Limb (tissue), 2 donors: ENCODE data around the gene MAP3K14.

Source experiments
- DNase-seq, 2 donors: peaks; one replicate each; pipeline ENCODE4 v3.0.0-alpha.2; 2016; ENCODE audit errors: extremely low spot score in 2 of 2

MAP3K14 gene

DNA sequence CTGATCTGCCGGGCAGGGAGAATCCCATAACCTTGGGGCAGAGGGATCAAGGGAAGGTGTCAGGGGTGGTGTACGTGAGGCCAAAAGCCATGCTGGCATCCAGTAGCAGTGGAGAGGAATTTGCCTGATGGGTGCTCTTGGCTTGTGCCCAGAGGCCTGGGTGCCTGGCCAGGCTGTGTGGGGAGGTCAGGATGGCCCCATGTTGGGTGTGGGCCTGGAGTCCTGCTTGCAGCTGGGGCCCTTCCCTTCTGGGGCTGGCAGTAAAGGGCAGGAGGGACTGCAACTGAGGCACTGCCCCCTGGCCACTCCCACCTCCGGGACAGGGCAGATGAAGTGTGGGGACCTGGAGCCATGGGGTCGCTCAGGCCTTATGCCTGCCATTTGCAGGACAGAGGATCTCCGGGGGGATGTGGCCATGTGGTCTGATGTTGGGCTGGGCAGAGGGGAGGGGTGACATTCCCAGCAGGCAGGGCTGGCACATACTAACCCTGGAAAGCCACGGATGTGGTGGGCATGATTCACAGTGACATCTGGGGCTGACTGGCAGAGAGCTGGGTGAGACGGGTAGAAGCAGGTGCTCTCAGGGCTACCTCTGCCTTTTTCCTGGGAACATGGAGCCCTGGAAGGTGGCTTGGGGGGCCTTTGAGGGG, 91.6 kb downstream of the MAP3K14 start:
- DNase-seq: no peak

DNA sequence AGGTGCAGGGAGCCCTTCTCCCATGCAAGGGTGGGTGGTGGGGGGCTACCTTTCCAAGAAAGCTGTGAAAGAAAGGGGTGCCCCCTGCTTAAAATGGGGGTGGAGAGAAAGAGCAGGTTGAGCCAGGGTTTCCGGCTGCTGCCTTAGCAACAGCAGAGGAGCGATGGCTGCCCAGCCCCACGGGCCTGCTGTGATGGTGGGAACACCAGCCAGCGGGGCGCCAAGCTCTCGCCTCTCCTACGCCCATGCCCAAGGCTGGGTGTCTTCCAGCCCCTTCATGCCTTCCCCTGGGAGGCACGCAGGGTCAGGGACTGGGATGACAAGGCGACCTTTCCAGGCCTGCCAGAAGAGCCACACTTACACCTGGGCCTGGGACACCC, 92.2 kb downstream of the MAP3K14 start:
- no peak for DNase-seq

DNA sequence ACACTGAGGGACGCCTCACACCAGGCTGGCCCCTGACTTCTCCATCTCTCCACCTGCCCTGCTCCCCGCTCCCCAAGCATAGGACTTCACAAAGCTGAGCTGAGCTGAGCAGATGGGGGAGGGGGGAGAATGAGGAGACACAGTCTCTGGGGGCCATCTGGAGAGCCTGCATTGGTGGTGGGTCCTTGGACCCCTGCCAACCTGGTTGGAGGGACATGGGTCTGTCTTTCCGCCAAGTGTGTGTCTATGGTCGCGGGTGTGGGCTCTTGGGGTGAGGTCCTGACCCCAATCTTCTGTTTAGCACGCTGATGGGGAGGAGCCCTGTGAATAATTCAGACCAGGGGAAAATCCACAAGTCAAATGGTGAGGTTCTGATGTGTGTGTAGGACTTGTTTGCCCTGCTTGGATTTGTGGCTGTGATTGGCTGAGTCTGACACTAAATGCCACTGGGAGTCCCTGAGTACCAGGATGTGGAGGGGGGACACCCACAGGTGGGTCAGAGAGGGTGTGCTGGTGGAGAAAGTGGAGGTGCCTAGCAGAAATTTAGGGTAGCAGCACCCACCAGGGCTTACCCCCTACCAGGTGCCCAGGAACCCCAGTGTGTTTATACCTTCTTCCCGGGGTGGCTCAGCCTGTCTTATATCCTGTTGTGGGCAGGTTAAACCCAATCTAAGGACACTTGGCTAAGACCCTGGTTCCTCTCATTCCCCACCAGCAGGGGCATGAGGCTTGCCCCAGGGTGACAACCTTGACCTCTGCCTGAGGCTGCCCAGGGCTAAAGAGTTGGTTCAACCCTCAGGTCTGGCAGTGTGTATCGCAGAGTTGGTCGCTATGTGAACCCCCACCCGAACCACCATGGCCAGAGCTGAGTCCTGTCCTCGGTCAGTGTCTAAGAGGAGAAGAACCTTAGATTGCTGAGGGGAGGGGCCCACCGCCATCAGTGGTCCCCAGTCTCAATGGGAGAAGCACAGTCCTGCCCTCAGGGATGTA, 93.0 kb downstream of the MAP3K14 start:
- no peak for DNase-seq

DNA sequence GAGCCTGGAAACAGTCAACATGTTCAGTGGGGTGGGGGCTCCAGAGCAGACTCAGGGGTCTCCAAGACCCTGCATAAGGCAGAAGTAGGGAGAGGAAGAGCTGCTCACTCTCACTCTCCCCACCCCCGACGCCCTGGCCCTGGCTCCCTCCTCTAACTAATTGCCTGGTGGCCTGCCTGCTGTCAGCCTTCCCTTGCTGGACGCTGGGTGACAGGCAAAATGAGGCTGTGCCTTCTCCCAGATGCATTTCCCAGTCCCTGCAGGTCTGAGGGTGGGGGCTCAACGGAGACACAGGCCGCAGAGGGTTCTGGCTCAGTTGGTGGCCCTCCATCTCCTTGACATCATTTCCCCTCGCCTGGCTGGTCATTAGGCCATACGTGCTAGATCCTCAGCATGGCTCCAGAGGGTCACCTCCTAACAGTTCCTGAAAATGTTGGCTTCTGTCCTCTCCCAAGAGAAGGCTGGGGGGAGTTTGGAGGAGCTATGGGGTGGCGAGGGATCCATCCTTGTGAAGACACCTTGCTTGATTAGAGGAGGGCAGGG, 93.8 kb downstream of the MAP3K14 start:
- no peak for DNase-seq

DNA sequence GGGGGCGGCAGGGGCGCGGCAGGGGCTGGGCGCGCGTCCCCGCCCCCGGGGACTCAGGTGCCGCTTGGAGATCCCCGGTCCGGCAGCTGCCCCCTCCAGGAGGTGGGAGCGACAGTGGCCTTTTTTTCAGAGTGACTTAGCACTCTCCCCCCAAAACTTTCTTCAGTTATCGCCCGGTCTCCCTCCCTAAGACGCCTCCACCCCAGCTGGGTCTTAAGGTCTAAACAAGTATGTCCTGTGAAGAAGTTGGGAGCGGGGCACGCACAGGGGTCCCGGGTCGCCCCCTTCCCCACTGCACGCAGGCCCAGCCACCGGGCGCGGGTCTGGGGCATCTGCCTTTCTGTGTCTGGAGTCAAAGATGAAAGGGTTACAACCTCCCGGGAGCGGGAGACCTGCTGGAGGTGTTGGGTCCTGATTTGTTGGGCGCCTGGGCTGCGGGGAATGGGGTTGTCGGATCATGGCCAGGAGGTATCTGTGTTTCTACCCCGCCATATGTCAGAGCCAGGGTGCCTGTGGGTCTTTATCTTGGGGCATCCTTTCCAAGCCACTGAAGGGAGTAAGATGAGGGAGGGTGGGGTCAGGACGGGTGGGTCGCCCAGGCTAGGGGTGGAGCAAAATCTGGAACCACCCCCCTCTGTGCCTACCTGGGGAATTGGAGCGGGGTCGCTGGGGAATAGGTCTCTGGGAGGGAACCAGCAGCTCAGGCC, 94.4 kb downstream of the MAP3K14 start:
- DNase-seq: no peak

DNA sequence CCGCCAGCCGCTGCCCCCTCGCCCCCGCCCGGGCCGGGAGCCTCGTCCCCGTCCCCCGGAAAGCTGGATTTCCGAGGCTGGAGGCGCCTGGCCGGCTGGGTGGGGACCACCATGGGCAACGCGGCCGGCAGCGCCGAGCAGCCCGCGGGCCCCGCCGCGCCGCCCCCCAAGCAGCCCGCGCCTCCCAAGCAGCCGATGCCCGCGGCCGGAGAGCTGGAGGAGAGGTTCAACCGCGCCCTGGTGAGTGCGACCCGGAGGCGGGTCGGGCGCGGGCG, 94.9 kb downstream of the MAP3K14 start:
- DNase-seq: no peak

DNA sequence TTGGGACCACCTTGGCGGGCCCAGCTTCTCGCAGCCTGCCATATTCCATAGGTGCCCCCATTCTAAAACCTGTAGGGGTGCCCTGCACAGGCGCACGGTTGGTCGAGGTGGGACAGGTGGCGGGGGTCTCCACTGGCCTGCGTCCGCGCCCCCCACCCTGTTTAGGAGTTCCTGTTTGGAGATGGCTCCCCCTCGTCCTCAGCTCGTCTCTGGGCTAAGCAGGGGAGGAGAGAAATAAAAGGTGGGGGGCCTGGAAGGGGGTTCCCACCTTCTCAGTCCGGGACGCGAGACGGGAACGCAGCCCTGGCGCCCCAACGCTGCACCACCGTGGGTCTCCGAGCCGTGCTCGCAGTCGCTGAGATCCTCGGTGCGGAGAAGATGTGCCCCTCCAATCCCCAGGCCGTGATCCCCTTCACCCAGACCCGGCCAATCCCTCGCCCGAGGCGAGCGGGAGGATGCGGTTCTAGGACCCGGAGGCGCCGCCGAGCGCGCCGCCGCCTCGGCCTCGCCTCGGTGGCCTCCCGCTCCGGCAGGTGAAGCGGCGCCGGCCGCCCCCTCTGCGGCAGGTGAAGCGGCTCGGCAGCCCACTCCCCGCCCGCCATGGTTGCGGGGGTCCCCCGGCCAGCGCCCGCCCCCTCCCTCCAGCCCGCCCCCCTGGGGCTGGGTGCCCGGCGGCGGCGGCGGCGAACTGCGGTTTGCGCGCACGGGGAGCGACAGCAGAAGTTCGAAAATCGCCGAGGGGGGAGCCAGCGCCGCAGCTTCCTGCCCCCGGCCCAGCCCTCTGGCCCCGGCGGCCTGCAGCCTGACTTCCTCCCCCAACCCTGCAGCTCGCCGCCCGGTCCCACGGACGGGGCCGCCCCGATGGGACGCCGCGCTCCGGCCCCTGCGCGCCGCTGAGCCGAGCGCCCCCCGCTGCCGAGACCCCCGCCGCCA, 95.5 kb downstream of the MAP3K14 start, which contains the start of gene FMNL1:
Gene FMNL1, plus strand, starts transcription at position 805 of the 933 bp plus-strand sequence. CDS start 240 bp downstream, outside the sequence.
- DNase-seq: no peak

DNA sequence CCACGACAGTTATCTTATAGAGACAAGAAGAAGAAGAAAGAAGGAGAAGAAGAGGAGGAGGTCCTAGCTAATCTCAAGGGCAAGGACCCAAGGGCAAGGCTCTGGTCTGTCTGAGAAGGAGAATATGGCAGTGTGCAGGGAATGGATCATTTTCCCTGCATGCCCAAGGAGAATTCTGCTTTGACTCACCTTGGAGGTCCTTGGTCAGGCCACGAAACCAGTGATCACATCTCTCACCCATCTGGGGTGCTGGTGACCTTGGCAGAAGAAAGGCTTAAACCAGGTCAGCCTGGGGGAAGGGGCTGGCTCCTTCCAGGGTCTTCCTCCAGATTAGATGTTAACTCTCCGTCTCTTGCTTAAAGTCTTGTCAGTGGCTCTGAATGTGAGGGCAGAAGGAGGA, 96.7 kb downstream of the MAP3K14 start:
- no peak for DNase-seq

DNA sequence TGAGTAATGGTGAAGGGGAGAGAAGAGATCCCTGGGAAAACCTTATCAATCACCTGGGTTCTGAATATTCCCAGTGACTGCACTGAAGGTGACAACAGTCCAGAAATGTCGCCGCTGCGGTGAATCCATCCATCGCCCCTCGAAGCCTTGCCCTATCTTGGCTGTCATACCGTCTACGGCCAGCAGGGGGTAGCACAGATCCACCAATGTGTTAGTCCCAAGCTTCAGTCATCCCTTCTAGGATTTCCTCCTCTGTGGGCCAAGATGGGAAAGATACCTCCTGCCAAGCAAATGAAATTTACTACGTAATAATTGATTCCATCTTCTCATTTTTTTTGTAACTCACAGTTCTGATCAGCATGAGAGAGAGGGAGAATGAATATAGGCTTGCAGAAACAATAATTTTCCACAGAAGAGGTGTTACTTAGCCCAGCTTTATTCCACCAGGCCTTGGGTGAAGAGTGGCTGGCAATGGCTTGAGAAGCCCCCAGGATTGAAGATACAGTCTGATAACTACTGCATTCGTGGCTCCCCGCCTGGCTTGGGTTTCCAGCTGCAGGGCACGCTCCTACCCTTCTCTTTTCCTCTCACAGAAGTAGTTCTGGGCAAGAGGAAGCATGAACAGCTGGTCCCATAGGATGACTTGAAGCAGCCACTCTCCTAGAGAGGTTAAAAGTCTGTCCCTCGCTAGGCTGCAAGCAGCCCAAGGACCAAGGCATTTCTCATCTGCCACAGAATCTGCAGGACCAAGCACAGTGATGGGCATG, 97.7 kb downstream of the MAP3K14 start:
- DNase-seq: peak; percentile 89 to 90
